Measurements from ENCODE around the gene LIN7A.

Gene LIN7A

GRCh38 chr12:80745851-80746505 lies 191.8 kb downstream of the LIN7A start:
- no peak for DNase-seq

Data from stimulated activated CD4-positive, alpha-beta T cell treated with anti-CD3 and anti-CD28 coated beads, Interleukin-4, amount 100 ng/mL, for 1 hour (primary cell).